ENCODE results near the gene NHSL2.
"Not testable (repeated sequence)": the region's sequence is repeated elsewhere in the genome, so short reads cannot be mapped to it uniquely, and the experiment has no call there.

GRCh38 chrX:71876841-71877240 is 33.8 kb upstream of the NHSL2 start:
- not testable (repeated sequence) for TF ChIP-seq GABPA (IDR thresholded peaks at IDR 0.05; ENCODE audit: low read depth); TAF1 (IDR thresholded peaks at IDR 0.05; ENCODE audit: borderline replicate concordance, low read depth, low read length); CTCF (IDR thresholded peaks at IDR 0.05); ZBTB33 (IDR thresholded peaks at IDR 0.05; ENCODE audit: borderline replicate concordance, low read depth); EP300 (IDR thresholded peaks at IDR 0.05; ENCODE audit: borderline replicate concordance in 1 of 2, low read depth in 1 of 2, low read length in 1 of 2); CHD2 (IDR thresholded peaks at IDR 0.05; ENCODE audit: low read length, partially characterized antibody); PBX3 (IDR thresholded peaks at IDR 0.05); USF1 (IDR thresholded peaks at IDR 0.05; ENCODE audit: borderline replicate concordance, low read depth)
